PFSK-1 (cell line): ENCODE measurements around the gene AP3B1.

Experiments
- POLR2AphosphoS5 ChIP-seq: IDR thresholded peaks from 2 replicates; pipeline ENCODE4 v1.6.1; 2012; ENCODE audit warnings: low read depth, mild to moderate bottlenecking, control low read depth, low read length, moderate library complexity
- SIN3A ChIP-seq: IDR thresholded peaks from 2 replicates; pipeline ENCODE4 v1.6.1; 2012; ENCODE audit warnings: mild to moderate bottlenecking, low read length, moderate library complexity, borderline replicate concordance; ENCODE audit not compliant: insufficient read depth

GRCh38 chr5:78237911-78238310 lies 56.6 kb downstream of the AP3B1 start:
- TF ChIP-seq SIN3A (no peak), POLR2AphosphoS5 (no peak)
